NCI-H69 (cell line): Measurements from ENCODE around the gene KDSR.

ENCODE experiments used
- DNase-seq: peaks from one replicate; lab custom pipeline; 2025; lab: John Stamatoyannopoulos, UW

The KDSR gene

GRCh38 chr18:63306819-63307550, 60.0 kb downstream of the KDSR start:
- DNase-seq, result no peak

GRCh38 chr18:63306249-63306648, 60.8 kb downstream of the KDSR start:
- DNase-seq, result no peak

GRCh38 chr18:63303547-63303946, 63.5 kb downstream of the KDSR start:
- no peak for DNase-seq

GRCh38 chr18:63302636-63303405, 64.2 kb downstream of the KDSR start:
- peak; percentile 30 for DNase-seq

- DNase-seq, result no peak
Observed at GRCh38 chr18:63302220-63302619, 64.8 kb downstream of the KDSR start.

- DNase-seq, result no peak
Observed at GRCh38 chr18:63301434-63301833, 65.6 kb downstream of the KDSR start.

- no peak for DNase-seq
Observed at GRCh38 chr18:63299837-63300745, 66.9 kb downstream of the KDSR start.

- no peak for DNase-seq
Observed at GRCh38 chr18:63298400-63299365, 68.3 kb downstream of the KDSR start.

GRCh38 chr18:63297687-63298399, 69.2 kb downstream of the KDSR start:
- no peak for DNase-seq

- DNase-seq, result no peak
Observed at GRCh38 chr18:63293935-63294334, 73.1 kb downstream of the KDSR start.

GRCh38 chr18:63292831-63293683, 73.9 kb downstream of the KDSR start:
- DNase-seq, result no peak

- DNase-seq, result no peak
Observed at GRCh38 chr18:63291278-63291677, 75.7 kb downstream of the KDSR start.

- DNase-seq, result no peak
Observed at GRCh38 chr18:63290821-63291200, 76.2 kb downstream of the KDSR start.

- no peak for DNase-seq
Observed at GRCh38 chr18:63290166-63290820, 76.7 kb downstream of the KDSR start.

GRCh38 chr18:63288311-63288710, 78.7 kb downstream of the KDSR start:
- no peak for DNase-seq

- no peak for DNase-seq
Observed at GRCh38 chr18:63287691-63288220, 79.2 kb downstream of the KDSR start.

GRCh38 chr18:63286926-63287325, 80.1 kb downstream of the KDSR start:
- DNase-seq, result no peak

GRCh38 chr18:63284827-63285733, 81.9 kb downstream of the KDSR start:
- DNase-seq, result peak; percentile 59
